MM.1S (cell line): ENCODE data around the gene MTM1.

Experiments used
- DNase-seq: peaks from one replicate; pipeline ENCODE4 v3.0.0-alpha.2; 2015
- H2AFZ ChIP-seq: fragments of 300-600 bp; sonication (generic); 2 replicates; pipeline ENCODE4 v1.6.0; 2016; ENCODE audit warnings: antibody characterized with exemption, low read length
- H3F3A ChIP-seq: fragments of 300-600 bp; sonication (generic); 2 replicates; pipeline ENCODE4 v1.6.1; 2016; ENCODE audit warnings: mild to moderate bottlenecking, antibody characterized with exemption, low read length, moderate library complexity, mixed read lengths; ENCODE audit not compliant: insufficient read depth
- H3K27ac ChIP-seq: fragments of 300-600 bp; sonication (generic); 2 replicates; pipeline ENCODE4 v1.5.1; 2016; ENCODE audit warnings: mild to moderate bottlenecking, low read length
- H3K27me3 ChIP-seq: fragments of 300-600 bp; sonication (generic); replicated peaks from 2 replicates; pipeline ENCODE4 v1.6.0; 2016; ENCODE audit warnings: low read length; ENCODE audit not compliant: insufficient read depth
- H3K36me3 ChIP-seq: fragments of 300-600 bp; sonication (generic); replicated peaks from 2 replicates; pipeline ENCODE4 v1.6.1; 2016; ENCODE audit warnings: mild to moderate bottlenecking, low read length, mixed read lengths; ENCODE audit not compliant: insufficient read depth
- H3K4me1 ChIP-seq: fragments of 300-600 bp; sonication (generic); 2 replicates; pipeline ENCODE4 v1.6.1; 2016; ENCODE audit warnings: low read length, mixed read lengths
- H3K4me2 ChIP-seq: fragments of 300-600 bp; sonication (generic); 2 replicates; pipeline ENCODE4 v1.6.0; 2016; ENCODE audit warnings: low read depth, low read length
- H3K4me3 ChIP-seq: fragments of 300-600 bp; sonication (generic); 2 replicates; pipeline ENCODE4 v1.5.1; 2016; ENCODE audit warnings: low read length, mixed read lengths
- H3K79me2 ChIP-seq: fragments of 300-600 bp; sonication (generic); 2 replicates; pipeline ENCODE4 v1.6.1; 2016; ENCODE audit warnings: mixed run types, low read length, mixed read lengths
- H3K9ac ChIP-seq: fragments of 300-600 bp; sonication (generic); 2 replicates; pipeline ENCODE4 v1.6.1; 2016; ENCODE audit warnings: low read length, mixed read lengths
- H3K9me2 ChIP-seq: fragments of 300-600 bp; sonication (generic); replicated peaks from 2 replicates; pipeline ENCODE4 v1.6.1; 2016; ENCODE audit warnings: mild to moderate bottlenecking, low read length, mixed read lengths; ENCODE audit not compliant: insufficient read depth
- H3K9me3 ChIP-seq: fragments of 300-600 bp; sonication (generic); replicated peaks from 2 replicates; pipeline ENCODE4 v1.6.1; 2016; ENCODE audit warnings: mild to moderate bottlenecking, low read length, mixed read lengths; ENCODE audit not compliant: insufficient read depth
- H4K20me1 ChIP-seq: fragments of 300-600 bp; sonication (generic); 2 replicates; pipeline ENCODE4 v1.6.1; 2016; ENCODE audit warnings: mild to moderate bottlenecking, low read length, moderate library complexity, mixed read lengths; ENCODE audit not compliant: insufficient read depth
- CTCF ChIP-seq: fragments of 300-600 bp; sonication (generic); IDR thresholded peaks from 2 replicates; pipeline ENCODE4 v1.5.1; 2016; ENCODE audit warnings: antibody characterized with exemption, low read length, mixed read lengths
- EZH2 ChIP-seq: fragments of 300-600 bp; sonication (generic); optimal IDR thresholded peaks from 2 replicates; pipeline ENCODE3; 2017; ENCODE audit warnings: low read depth, mild to moderate bottlenecking, antibody characterized with exemption, low read length, mixed read lengths
- EZH2phosphoT487 ChIP-seq: fragments of 300-600 bp; sonication (generic); IDR thresholded peaks from 2 replicates; pipeline ENCODE4 v1.6.1; 2018; ENCODE audit warnings: antibody characterized with exemption, low read length

Gene MTM1

GRCh38 chrX:150558424-150558823, 10.0 kb upstream of the MTM1 start:
- Histone ChIP-seq H3K9me3 (no peaks in the 10 kb centered on the region), H3F3A (no peaks in the 10 kb centered on the region), H3K4me1 (no peaks in the 10 kb centered on the region), H3K79me2 (no peaks in the 10 kb centered on the region), H3K4me2 (no peak overlapping the region), H4K20me1 (no peaks in the 10 kb centered on the region), H3K4me3 (no peak overlapping the region), H2AFZ (no peak overlapping the region), H3K27me3 (no peaks in the 10 kb centered on the region), H3K9ac (no peak overlapping the region), H3K9me2 (no peaks in the 10 kb centered on the region), H3K27ac (no peak overlapping the region), H3K36me3 (no peaks in the 10 kb centered on the region)
- DNase-seq = no peak
- no peak for TF ChIP-seq EZH2phosphoT487
- TF ChIP-seq EZH2 = no peak
- no peak for TF ChIP-seq CTCF

GRCh38 chrX:150564838-150565237, 3.6 kb upstream of the MTM1 start:
- no peaks in the 10 kb centered on the region for H4K20me1 ChIP-seq
- TF ChIP-seq EZH2 (no peak), CTCF (no peak), EZH2phosphoT487 (no peak)
- no peak for DNase-seq
- no peak overlapping the region for H3K4me2 ChIP-seq
- no peaks in the 10 kb centered on the region for H3K9me3 ChIP-seq
- peaks cover 3% of the 10 kb centered on the region; the same call in 1 of the 2 replicates for H3F3A ChIP-seq
- H3K9me2 ChIP-seq = no peaks in the 10 kb centered on the region
- no peaks in the 10 kb centered on the region for H3K36me3 ChIP-seq
- no peak overlapping the region for H3K9ac ChIP-seq
- H3K27me3 ChIP-seq = no peaks in the 10 kb centered on the region
- H2AFZ ChIP-seq = no peak overlapping the region
- H3K4me3 ChIP-seq = no peak overlapping the region
- no peak overlapping the region for H3K27ac ChIP-seq
- H3K79me2 ChIP-seq = peaks cover 12% of the 10 kb centered on the region
- H3K4me1 ChIP-seq = no peaks in the 10 kb centered on the region; the same call in 1 of the 2 replicates

- DNase-seq = no peak
- Histone ChIP-seq H3F3A (peaks cover 3% of the 10 kb centered on the region; the same call in 1 of the 2 replicates), H3K9ac (no peak overlapping the region), H3K27me3 (no peaks in the 10 kb centered on the region), H3K36me3 (no peaks in the 10 kb centered on the region), H3K4me3 (no peak overlapping the region), H3K4me1 (no peaks in the 10 kb centered on the region; the same call in 1 of the 2 replicates), H3K9me3 (no peaks in the 10 kb centered on the region), H3K27ac (no peak overlapping the region), H3K4me2 (no peak overlapping the region), H2AFZ (no peak overlapping the region), H3K9me2 (no peaks in the 10 kb centered on the region), H3K79me2 (peaks cover 15% of the 10 kb centered on the region), H4K20me1 (no peaks in the 10 kb centered on the region)
- no peak for TF ChIP-seq EZH2
- no peak for TF ChIP-seq EZH2phosphoT487
- no peak for TF ChIP-seq CTCF
These were observed 2.9 kb upstream of the MTM1 start for GRCh38 chrX:150565551-150565950.
